K562 (cell line): ENCODE results near the gene ARHGEF38. TPM values are rescaled to one million over a fixed set of nuclear protein-coding genes. Genes with fewer than 3 reads are reported as not detected.

ENCODE experiments used
- ATAC-seq: fragments of 200-7000 bp; cut with Tn5 transposase; 3 replicates; pipeline ENCODE4 v1.9.1; 2020; ENCODE audit warnings: moderate library complexity
- BruUV-seq: library from RNA; stranded (reverse); fragments of 400-500 nt; replicated peaks from 2 replicates; lab custom pipeline; 2021; lab: Mats Ljungman, UMichigan
- CTCF ChIA-PET: fragments of 300-600 bp; formaldehyde crosslinking; extraction: SDS; loops from one replicate; lab custom pipeline; 2021; ENCODE audit warnings: low intra/inter-chr PET ratio; lab: Yijun Ruan, JAX
- POLR2A ChIA-PET: fragments of 300-600, 350-650 bp; sonication (Branson Sonifier 250); formaldehyde crosslinking; extraction: SDS; loops from one replicate; lab custom pipeline; 2021; ENCODE audit warnings: antibody characterized with exemption, inconsistent platforms; lab: Yijun Ruan, JAX
- DNase-seq, 4 experiments: peaks; one replicate each; pipeline versions ENCODE4 v3.0.0 to v3.0.0-alpha.2; 2011 to 2018; ENCODE audit warnings: low spot score in 3 of 4, mixed read lengths in 3 of 4; ENCODE audit errors: extremely low read depth in 1 of 4
- FAIRE-seq: peaks from 2 replicates; lab custom pipeline; 2011; peaks lifted over from hg19 to GRCh38; lab: Jason Lieb, UNC
- H2AFZ ChIP-seq: 2 replicates; pipeline ENCODE4 v1.6.0; 2011; ENCODE audit warnings: low read depth, low read length, control low read depth, inconsistent platforms
- H3K27ac ChIP-seq: fragments of 200-600 bp; 3 replicates; pipeline ENCODE4 v1.8.0; 2011; ENCODE audit warnings: low read depth, mild to moderate bottlenecking, control low read depth, inconsistent platforms, low read length, moderate library complexity, mixed read lengths; ENCODE audit errors: extremely low read depth
- H3K27me3 ChIP-seq, 2 experiments: fragments of 300-600 bp in 1 of 2; 2 replicates in 1 of 2; 3 replicates in 1 of 2; pipeline versions ENCODE4 v1.6.0 to v1.8.0; 2011; ENCODE audit warnings: inconsistent platforms in 2 of 2, low read length in 2 of 2, mild to moderate bottlenecking in 1 of 2, mixed read lengths in 1 of 2, moderate library complexity in 1 of 2; ENCODE audit not compliant: control insufficient read depth in 2 of 2, insufficient read depth in 2 of 2
- H3K36me3 ChIP-seq: fragments of 300-600 bp; 3 replicates; pipeline ENCODE4 v1.8.0; 2011; ENCODE audit warnings: mild to moderate bottlenecking, low read length, inconsistent platforms; ENCODE audit not compliant: control insufficient read depth, insufficient read depth
- H3K4me1 ChIP-seq, 2 experiments: fragments of 200-600 bp in 1 of 2; replicated peaks in 1 of 2; 2 replicates in 1 of 2; 3 replicates in 1 of 2; pipeline versions ENCODE4 v1.5.1 to v1.8.0; 2011; ENCODE audit warnings: inconsistent platforms in 2 of 2, low read length in 2 of 2, mild to moderate bottlenecking in 1 of 2, mixed read lengths in 1 of 2, moderate library complexity in 1 of 2; ENCODE audit not compliant: control insufficient read depth in 2 of 2, insufficient read depth in 2 of 2
- H3K4me2 ChIP-seq: 2 replicates; pipeline ENCODE4 v1.6.1; 2011; ENCODE audit warnings: low read length, control low read depth, inconsistent platforms, mixed read lengths; ENCODE audit not compliant: insufficient read depth
- H3K4me3 ChIP-seq: fragments of 200-600 bp; sonication (generic), shearing (Covaris generic); 2 replicates; pipeline ENCODE4 v1.5.1; 2016; ENCODE audit warnings: control low read depth, inconsistent platforms
- H3K79me2 ChIP-seq: fragments of 200-600 bp; 3 replicates; pipeline ENCODE4 v1.8.0; 2011; ENCODE audit warnings: low read length, inconsistent platforms; ENCODE audit not compliant: control insufficient read depth, insufficient read depth
- H3K9ac ChIP-seq, 2 experiments: 2 replicates each; pipeline versions ENCODE4 v1.6.0 to v1.6.1; 2011; ENCODE audit warnings: low read depth in 2 of 2, low read length in 2 of 2, control low read depth in 1 of 2, inconsistent platforms in 1 of 2, mild to moderate bottlenecking in 1 of 2, mixed read lengths in 1 of 2; ENCODE audit not compliant: insufficient read depth in 1 of 2
- H3K9me1 ChIP-seq: one replicate; pipeline ENCODE4 v1.6.0; 2011; ENCODE audit warnings: inconsistent platforms, mild to moderate bottlenecking, low read length, moderate library complexity; ENCODE audit not compliant: control insufficient read depth, insufficient read depth
- H3K9me3 ChIP-seq: replicated peaks from 2 replicates; pipeline ENCODE4 v1.5.1; 2011; ENCODE audit warnings: low read depth, low read length, inconsistent platforms; ENCODE audit not compliant: control insufficient read depth, insufficient read depth
- H4K20me1 ChIP-seq: replicated peaks from 2 replicates; pipeline ENCODE4 v1.6.1; 2011; ENCODE audit warnings: low read length, inconsistent platforms, mixed read lengths; ENCODE audit not compliant: control insufficient read depth, insufficient read depth
- ESRRB ChIP-seq: fragments of 250-450 bp; sonication (Bioruptor Pico); IDR thresholded peaks from 2 replicates; pipeline ENCODE4 v1.5.0; 2020; ENCODE audit warnings: mild to moderate bottlenecking, moderate library complexity, borderline replicate concordance
- FOSL1 ChIP-seq: fragments of 200-800 bp; sonication (Bioruptor generic); conservative IDR thresholded peaks from 2 replicates; pipeline ENCODE4 v1.6.1; 2016; ENCODE audit warnings: missing genetic modification characterization, missing compliant biosample characterization
- FOXK2 ChIP-seq, 2 experiments: fragments of 450-650 bp; IDR thresholded peaks in 1 of 2; conservative IDR thresholded peaks in 1 of 2; 2 replicates each; pipeline ENCODE4 v1.6.1; 2016; ENCODE audit warnings: low read depth in 2 of 2, mild to moderate bottlenecking in 1 of 2
- FOXM1 ChIP-seq, 2 experiments: fragments of 450-650 bp in 1 of 2; sonication (generic) in 1 of 2; formaldehyde crosslinking in 1 of 2; IDR thresholded peaks; 2 replicates each; pipeline versions ENCODE4 v1.6.1 to v1.9.0; 2017 to 2022; ENCODE audit warnings: low read depth in 2 of 2, mild to moderate bottlenecking in 2 of 2, missing genetic modification reagents in 1 of 2, moderate library complexity in 1 of 2
- LCOR ChIP-seq: sonication (generic); formaldehyde crosslinking; IDR thresholded peaks from 2 replicates; pipeline ENCODE4 v1.8.0; 2022; ENCODE audit warnings: mild to moderate bottlenecking, missing genetic modification reagents
- MCM7 ChIP-seq, 2 experiments: fragments of 450-650 bp; IDR thresholded peaks; 2 replicates each; pipeline ENCODE4 v1.6.1; 2016 to 2018
- NBN ChIP-seq: fragments of 450-650 bp; IDR thresholded peaks from 2 replicates; pipeline ENCODE4 v1.6.1; 2016; ENCODE audit warnings: low read depth, mild to moderate bottlenecking
- NFIC ChIP-seq: fragments of 450-650 bp; IDR thresholded peaks from 2 replicates; pipeline ENCODE4 v1.6.1; 2017; ENCODE audit warnings: mild to moderate bottlenecking, inconsistent platforms
- SIRT6 ChIP-seq: IDR thresholded peaks from one replicate; pipeline ENCODE4 v1.6.1; 2012; ENCODE audit warnings: low read depth, mild to moderate bottlenecking, control low read depth, inconsistent platforms, low read length, moderate library complexity
- SPI1 ChIP-seq: IDR thresholded peaks from 2 replicates; pipeline ENCODE4 v1.6.1; 2011; ENCODE audit warnings: low read depth, low read length, control low read depth, borderline replicate concordance
- TCF15 ChIP-seq: fragments of 250-450 bp; sonication (Bioruptor Pico); IDR thresholded peaks from 2 replicates; pipeline ENCODE4 v1.8.0; 2022; ENCODE audit warnings: moderate library complexity, mild to moderate bottlenecking, inconsistent platforms
- ZNF395 ChIP-seq: fragments of 200-800 bp; sonication (Bioruptor generic); IDR thresholded peaks from 2 replicates; pipeline ENCODE4 v1.6.1; 2017; ENCODE audit warnings: missing genetic modification characterization, missing compliant biosample characterization
- ZNF445 ChIP-seq: fragments of 250-450 bp; sonication (Bioruptor Pico); IDR thresholded peaks from 2 replicates; pipeline ENCODE4 v1.4.0; 2020; ENCODE audit warnings: low read depth, mild to moderate bottlenecking, moderate library complexity
- ZNF668 ChIP-seq: fragments of 250-450 bp; sonication (Bioruptor Pico); IDR thresholded peaks from 2 replicates; pipeline ENCODE4 v1.8.0; 2022; ENCODE audit warnings: mild to moderate bottlenecking, inconsistent platforms
- WGBS: fragments of 100-300 bp; shearing (Covaris generic); methylation state at CpG from one replicate; pipeline ENCODE4 v1.1.6; 2016; ENCODE audit warnings: low coverage, mixed read lengths; ENCODE audit not compliant: insufficient coverage; ENCODE audit errors: missing lambda C conversion rate; 5-methylcytosine and 5-hydroxymethylcytosine counted together
- in situ Hi-C: fragments of 300-500 bp; cut with MboI; formaldehyde crosslinking; loops from 4 replicates; pipeline ENCODE4 v1.15.0; 2018; ENCODE audit warnings: inconsistent platforms, mixed read lengths
- intact Hi-C: fragments of 100-400 bp; cut with micrococcal nuclease; formaldehyde crosslinking; loops from 2 replicates; pipeline ENCODE4 v1.14.2; 2022
- polyA plus RNA-seq, 8 experiments: library from polyadenylated mRNA; depleted of rRNA in 4 of 8; stranded (reverse) in 5 of 8; unstranded in 3 of 8; fragments of >200 nt; fragmentation: Nextera tagmentation in 2 of 8; fragmentation: Illumina TruSeq in 1 of 8; extraction: Ambion mirVana in 2 of 8; extraction: Trizol in 1 of 8; gene quantifications; 2 replicates each; pipeline versions ENCODE4 v1.2.1 to v1.2.3, GENCODE V29; 2011 to 2014; ENCODE audit warnings: inconsistent platforms in 1 of 8, missing spikeins in 1 of 8
- total RNA-seq, 7 experiments: library from RNA; depleted of rRNA in 6 of 7; stranded (reverse); fragments of >200 nt in 6 of 7; fragmentation: Illumina TruSeq in 2 of 7; extraction: Trizol in 2 of 7; gene quantifications; 2 replicates each; pipeline versions ENCODE4 v1.2.1 to v1.2.3, GENCODE V29; 2011 to 2021; ENCODE audit warnings: low replicate concordance in 1 of 7

Gene ARHGEF38
- total and polyA plus RNA-seq, 9 of the 15 experiments (the other 6 are each of a cell fraction or from before 2014, with no cell fraction given): 0.17 TPM; not detected in 8

- Histone ChIP-seq H3K27me3 (no peaks in the 10 kb centered on the region), H3K9me3 (no peaks in the 10 kb centered on the region), H3K79me2 (peaks cover 86% of the 10 kb centered on the region), H4K20me1 (no peaks in the 10 kb centered on the region), H3K4me3 (no peak overlapping the region), H3K27ac (no peak overlapping the region), H3K9ac (no peak overlapping the region), H3K4me2 (no peak overlapping the region), H3K36me3 (no peaks in the 10 kb centered on the region), H3K9me1 (no peaks in the 10 kb centered on the region), H3K4me1 (peaks cover 0 to 2% of the 10 kb centered on the region in 2 experiments; a peak in 2 of 5 replicates), H2AFZ (no peak overlapping the region)
- ATAC-seq (no peak), FAIRE-seq (no peak), DNase-seq (no peak)
- POLR2A ChIA-PET: no interaction called here
- no peak for TF ChIP-seq TCF15 (CRISPR knock-in tag)
- no peak for TF ChIP-seq FOSL1 (tag)
- no peak for TF ChIP-seq SPI1
- no peak for TF ChIP-seq NFIC
- no peak for TF ChIP-seq FOXM1 (IDR thresholded peaks at IDR 0.05; ENCODE audit: low read depth)
- no peak for TF ChIP-seq FOXM1 (CRISPR knock-in tag; IDR thresholded peaks at IDR 0.05; ENCODE audit: low read depth)
- no peak for TF ChIP-seq ZNF668
- no peak for TF ChIP-seq LCOR
- TF ChIP-seq ZNF445 (CRISPR knock-in tag): no peak
- TF ChIP-seq ESRRB (CRISPR knock-in tag): no peak
- no peak for TF ChIP-seq SIRT6
- no peak for TF ChIP-seq NBN
- no peak for TF ChIP-seq MCM7 (IDR thresholded peaks at IDR 0.05)
- TF ChIP-seq ZNF395 (CRISPR knock-in tag): no peak
- no peak for TF ChIP-seq FOXK2 (conservative IDR thresholded peaks at IDR 0.05 in 1 of 2, IDR thresholded peaks at IDR 0.05 in 1 of 2; ENCODE audit: low read depth in 2 of 2)
- 77% methylated on average over 2 of the region's 2 CpGs for WGBS
- in situ Hi-C loops (no loop called here), intact Hi-C loops (loop anchor here (5.0 kb wide), 1 partner anchor 565 kb away; the partner anchor contains the start of gene TET2)
- BruUV-seq: no TSS peak
- CTCF ChIA-PET: no interaction called here
Measured at GRCh38 chr4:105712766-105713165, 160.3 kb downstream of the ARHGEF38 start.
